IPS-18c (cell line): ENCODE data around the gene DENND1B.

Experiments used
- H3K4me3 ChIP-seq: 2 replicates; pipeline ENCODE4 v1.7.0; 2013; ENCODE audit warnings: low read depth, mild to moderate bottlenecking, low read length, moderate library complexity; ENCODE audit not compliant: insufficient read depth
- H3K9me3 ChIP-seq: one replicate; pipeline ENCODE4 v1.6.1; 2013; ENCODE audit warnings: mild to moderate bottlenecking, low read length, moderate library complexity; ENCODE audit not compliant: control insufficient read depth, insufficient read depth

DENND1B gene

DNA sequence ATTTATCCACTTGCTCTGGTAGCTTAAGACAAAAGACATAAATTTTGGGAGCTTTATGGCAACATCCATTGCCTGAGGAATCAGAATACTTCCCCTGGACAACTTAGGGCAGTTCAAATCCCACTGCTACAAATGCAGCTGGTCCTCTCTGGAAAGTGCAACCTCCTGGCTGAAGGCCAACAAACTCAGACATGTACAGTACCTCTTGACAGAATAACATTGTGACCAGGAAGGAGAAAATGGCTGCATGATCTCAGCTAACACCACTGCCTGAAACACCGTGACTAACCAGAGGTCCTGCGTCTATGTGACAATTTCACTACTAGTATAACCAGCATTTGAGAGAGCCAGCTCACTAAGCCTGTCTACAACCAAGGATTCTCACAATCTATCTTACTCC is 288.3 kb downstream of the DENND1B start:
- Histone ChIP-seq H3K4me3 (no peak overlapping the region), H3K9me3 (no peaks in the 10 kb centered on the region)

DNA sequence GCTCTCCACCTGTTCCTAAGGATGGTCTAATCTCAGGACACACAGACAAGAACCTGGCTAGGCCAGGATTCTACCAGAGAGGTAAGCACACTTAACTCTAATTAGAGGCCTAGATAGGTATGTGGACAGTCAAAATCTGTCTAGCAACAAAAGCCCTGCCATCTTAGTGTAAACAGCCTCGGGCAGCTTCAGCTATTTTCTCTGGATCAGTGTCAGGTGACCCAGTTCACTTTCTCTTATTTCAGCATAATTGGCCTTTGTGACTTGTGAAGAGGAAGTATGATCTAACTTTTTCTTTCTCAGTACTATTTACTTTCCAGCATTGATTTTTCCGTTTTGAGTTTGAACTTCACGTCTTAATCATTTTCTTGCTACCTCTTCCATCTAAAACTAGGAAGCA is 289.5 kb downstream of the DENND1B start:
- no peaks in the 10 kb centered on the region for H3K9me3 ChIP-seq

DNA sequence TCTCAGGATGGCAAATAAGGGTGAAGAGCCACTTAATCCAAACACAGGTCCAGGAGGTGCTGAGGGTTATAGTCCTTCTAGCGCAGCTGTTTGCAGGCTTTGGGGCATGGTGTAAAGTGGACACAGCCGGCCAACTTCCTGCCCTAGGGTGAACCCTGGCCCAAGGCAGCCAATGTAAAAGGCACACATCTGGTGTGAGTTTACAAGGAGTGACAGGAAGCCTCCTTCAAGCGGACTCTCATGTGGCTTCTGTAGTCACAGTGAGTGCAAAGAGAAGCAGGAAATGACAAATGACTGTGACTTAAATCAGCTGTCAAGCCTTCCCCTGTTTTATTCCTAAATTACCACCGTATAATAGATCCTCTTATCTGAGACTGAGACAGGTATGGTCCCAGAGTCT is 294.2 kb downstream of the DENND1B start:
- Histone ChIP-seq H3K4me3 (no peak overlapping the region), H3K9me3 (no peaks in the 10 kb centered on the region)

More for the DNA sequence above, 289.5 kb downstream of the DENND1B start:
- no peak overlapping the region for H3K4me3 ChIP-seq

DNA sequence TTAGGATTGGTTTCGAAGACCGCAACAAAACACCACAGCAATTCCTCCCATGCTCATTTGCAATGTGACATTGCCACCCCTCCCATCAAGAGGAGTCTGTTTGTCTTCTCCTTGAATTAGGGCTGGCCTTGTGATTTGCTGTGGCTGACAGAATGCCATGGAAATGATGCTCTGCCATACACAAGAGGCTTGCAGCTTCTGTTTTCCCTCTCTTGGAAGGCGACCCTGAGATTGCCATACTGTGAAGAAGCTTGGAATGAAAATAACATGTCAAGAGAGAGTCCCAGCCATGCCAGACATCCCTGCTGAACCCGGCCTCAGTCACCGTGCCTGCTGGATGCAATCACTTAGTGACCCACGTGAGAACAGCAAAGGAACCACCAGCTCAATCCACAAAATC is 294.8 kb downstream of the DENND1B start:
- Histone ChIP-seq H3K9me3 (no peaks in the 10 kb centered on the region), H3K4me3 (no peak overlapping the region)

DNA sequence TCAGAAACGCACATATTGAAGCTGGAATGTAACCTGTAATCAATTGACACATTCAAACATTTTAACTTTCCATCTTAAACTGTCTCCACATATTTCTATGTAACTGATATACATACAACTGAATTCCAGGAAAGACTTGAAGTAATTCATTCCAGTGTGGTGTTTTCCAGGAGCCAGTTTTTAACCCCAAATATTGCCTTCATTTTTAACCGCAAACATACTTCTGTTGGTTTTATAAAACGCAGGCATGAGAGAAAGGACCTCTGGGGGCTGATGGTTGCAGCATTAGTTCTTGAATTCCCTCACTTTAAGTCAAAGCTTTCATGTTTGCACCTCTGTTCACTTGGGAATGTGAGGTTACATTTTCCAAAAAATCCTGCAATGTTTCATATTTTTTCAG is 303.1 kb downstream of the DENND1B start:
- Histone ChIP-seq H3K4me3 (no peak overlapping the region), H3K9me3 (no peaks in the 10 kb centered on the region)

DNA sequence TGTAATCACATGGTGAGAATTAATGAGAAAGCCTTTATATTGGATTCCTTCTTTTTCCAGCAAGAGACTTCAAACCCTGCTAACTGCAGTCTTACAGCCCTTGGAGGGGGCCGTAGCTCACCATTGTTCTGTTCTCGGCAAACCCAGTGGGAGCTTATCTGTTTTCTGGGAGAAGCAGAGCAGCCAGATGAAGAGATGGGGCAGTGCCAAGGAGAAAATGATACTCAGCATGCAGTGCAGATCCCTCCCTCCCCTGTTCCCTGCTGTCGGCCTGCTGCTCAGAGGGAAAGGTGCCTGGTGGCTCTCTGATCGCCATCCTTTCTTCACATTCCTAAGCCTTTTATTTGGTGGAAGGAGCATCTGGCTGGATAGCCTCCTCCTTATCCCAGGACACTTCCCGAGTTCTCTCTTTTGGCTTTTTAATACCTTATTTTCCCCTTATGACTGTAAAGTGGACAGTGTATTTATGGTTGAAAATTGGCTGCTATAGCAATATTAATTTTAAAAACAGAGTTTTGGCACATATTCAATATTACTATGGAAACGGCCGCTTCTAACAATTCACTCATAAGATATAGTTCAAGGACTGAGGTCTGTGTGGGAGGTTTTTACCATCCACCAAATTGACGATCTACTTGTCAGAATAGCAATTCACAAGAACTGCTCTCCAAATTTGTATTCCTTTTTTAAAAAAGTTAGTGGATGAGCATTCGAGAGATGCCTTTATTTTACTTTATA is 303.9 kb downstream of the DENND1B start:
- no peaks in the 10 kb centered on the region for H3K9me3 ChIP-seq
- no peak overlapping the region for H3K4me3 ChIP-seq

DNA sequence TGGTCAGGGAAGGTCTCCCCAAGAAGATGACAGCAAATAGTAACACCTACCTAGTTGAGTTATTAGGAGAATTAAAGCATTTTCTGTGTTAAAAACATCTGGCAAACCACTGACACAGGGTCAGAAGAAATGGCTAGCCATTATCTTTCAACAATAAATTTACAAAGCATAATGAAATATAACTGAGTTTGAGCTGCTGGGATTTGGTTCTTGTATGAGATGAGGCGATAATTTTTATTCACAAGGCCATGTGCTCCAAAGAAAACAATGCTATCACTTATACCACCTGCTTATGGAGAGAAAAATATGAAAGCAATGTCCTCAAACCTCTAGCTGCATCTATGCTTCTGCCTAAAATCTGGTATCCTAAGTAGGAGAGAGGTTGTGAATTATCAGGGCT is 304.9 kb downstream of the DENND1B start:
- Histone ChIP-seq H3K9me3 (no peaks in the 10 kb centered on the region), H3K4me3 (no peak overlapping the region)

DNA sequence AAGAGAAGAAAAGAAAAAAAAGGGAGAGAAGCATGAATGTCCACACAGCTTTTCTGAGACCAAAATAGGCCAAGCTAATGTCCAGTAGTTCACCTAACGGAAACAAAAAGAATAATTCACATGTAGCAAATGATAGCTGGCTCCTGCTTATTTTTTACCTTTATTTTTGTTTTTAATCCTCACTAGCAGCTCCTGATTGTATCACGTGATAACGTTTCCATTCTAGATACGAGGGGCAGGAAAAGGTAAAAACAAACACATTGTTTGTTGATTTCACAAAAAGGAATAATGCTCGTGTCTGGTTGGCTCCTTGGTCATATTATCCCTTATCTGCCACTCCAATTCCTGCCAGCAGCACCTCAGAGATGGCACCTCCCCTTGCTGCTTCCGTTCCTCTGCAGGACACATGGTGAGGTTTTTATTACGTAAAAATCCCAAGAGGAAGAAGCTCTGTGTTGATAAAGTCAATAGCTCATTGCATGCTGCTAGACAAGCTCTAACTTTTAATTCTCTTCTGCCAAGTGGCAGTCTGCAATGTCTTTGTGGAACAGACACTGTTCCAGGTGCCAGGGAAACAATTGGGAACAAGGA is 305.6 kb downstream of the DENND1B start:
- no peak overlapping the region; the same call in 1 of the 2 replicates for H3K4me3 ChIP-seq
- H3K9me3 ChIP-seq = no peaks in the 10 kb centered on the region

DNA sequence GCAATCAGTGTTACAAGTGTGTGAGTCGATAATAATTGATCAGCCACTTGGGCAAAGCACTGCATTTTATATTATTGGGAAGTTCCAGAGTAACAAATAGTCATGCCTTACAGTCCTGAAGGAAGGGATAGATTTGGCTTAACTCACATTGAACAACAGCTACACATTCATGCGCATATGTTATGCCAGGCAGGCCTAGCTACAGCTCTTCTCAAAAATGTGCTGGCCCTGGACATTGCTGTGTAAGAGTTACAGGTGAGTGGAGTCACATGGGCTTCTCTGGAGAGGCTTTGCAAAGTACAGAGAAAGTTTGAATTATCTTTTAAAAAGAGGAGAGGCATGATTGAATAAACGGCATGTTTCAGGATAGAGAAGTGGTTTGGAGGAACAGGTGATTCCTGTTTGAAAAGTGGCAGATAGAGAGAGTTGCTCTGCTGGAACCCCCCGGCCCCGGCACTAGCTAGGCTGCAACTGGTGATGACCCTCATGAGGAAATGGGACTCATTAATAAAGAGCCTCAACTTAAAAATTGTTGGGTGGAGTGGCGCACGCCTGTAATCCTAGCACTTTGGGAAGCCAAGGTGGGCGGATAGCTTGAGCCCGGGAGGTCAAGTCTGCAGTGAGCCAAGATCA is 306.6 kb downstream of the DENND1B start:
- H3K4me3 ChIP-seq = no peak overlapping the region
- no peaks in the 10 kb centered on the region for H3K9me3 ChIP-seq

DNA sequence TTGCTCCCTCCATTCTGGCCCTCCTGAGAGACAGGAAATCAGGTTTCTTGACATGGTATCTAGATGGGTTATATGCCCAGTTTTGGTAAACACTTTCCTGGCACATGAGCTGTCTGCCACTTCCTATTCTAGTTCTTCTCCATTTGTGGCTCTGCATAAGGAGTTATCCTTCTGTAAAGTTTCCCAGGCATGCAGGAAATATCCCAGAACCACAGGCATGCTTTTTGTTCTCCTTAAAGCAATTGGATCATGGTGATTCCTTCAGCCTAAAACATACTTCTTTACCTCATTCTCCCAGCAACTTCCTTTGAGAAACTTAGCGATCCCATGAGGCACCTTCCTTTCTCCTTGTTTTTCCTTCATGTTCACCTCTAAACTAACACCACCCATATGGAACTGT is 307.4 kb downstream of the DENND1B start:
- no peak overlapping the region for H3K4me3 ChIP-seq

DNA sequence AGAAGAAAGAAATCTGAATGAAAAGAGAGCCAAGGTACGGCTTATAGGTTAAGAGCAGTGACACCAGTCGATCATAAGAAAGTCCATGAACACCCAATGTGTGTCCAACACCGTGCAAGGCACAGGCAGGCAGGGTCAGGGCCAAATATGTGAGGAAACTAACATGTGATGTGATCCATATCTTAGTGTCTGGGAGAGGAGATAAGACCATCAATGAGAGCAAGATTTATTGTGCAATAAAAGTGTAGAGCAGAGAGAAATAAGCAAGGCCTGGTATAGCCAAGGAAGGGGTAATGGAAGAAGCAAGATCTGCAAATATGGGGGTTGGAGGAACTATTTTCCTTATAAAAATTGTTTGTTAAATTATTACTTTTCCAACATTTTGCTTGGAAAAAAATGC is 308.5 kb downstream of the DENND1B start:
- Histone ChIP-seq H3K4me3 (no peak overlapping the region), H3K9me3 (no peaks in the 10 kb centered on the region)

More for the DNA sequence above, 307.4 kb downstream of the DENND1B start:
- no peaks in the 10 kb centered on the region for H3K9me3 ChIP-seq

DNA sequence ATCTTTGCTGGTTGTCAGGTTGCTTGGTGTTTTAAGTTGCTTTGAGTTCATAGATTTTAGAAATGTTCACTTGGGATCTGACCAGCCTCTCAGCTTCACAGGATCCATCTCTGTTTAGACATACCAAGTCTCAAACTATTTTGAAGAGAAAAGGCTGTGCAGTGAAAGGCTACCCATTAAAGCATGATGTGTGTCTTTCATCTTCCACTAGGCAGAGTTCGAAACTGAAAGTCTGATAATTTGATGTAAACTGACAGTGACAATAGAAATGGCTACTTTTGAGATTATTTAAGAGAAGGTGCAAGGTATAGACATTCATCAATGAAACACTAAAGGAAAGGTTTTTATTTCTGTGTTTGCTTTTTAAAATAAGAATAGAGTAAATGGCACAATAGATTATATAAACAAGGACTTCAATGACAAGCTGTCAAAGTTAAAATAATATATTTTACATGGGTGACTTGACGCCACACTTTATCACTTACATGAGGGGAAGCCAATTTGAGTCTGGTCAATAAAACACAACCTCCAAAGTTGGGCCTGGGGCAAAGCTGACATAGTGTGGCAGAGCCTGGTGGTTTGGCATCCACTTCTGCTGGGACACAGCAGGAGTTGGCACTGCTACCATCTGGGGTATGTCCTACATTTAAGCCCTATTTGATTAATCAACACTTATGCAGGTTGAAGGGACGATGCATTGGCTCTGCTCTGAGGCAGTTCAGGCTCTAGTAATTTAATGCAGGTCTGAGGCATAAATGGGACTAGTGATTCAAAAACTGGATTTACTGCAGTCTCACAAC is 309.6 kb downstream of the DENND1B start:
- Histone ChIP-seq H3K4me3 (no peak overlapping the region), H3K9me3 (no peaks in the 10 kb centered on the region)

DNA sequence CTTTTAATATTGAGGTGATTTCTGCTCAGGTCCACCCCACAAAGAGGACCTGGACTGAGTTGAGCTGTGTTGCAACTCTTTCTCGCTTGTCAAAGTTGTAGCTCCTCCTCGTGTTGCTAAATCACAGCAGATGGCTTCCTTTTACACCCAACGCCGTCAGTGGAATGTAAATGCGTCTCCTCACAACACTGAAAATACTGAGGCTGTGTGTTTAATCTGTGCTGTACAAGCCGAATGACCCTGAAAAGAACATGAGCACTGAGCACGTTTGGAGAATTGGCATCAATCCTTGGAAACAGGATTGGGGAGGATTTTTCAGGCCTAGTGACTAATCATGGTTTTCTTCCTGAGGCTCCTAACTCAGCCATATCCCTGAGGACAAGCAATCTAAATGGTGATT is 311.2 kb downstream of the DENND1B start:
- no peak overlapping the region for H3K4me3 ChIP-seq

DNA sequence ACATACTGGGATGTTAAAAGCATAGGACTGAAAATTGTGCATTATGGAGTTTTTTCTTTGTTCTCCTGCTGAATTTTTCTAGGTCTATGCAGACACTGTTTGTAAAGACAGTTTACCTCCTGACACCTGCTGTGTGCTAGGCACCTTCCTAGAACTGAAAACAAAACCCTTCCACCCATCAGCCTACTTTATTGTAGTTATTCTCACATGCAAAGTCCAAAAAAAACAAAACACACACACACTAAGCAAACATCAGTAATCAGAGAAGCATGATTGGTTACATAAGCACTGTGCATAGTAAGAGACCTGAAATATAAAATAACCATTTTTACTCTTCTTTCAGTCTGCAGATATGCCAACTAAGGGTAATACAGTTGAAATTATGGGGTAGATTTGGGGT is 312.1 kb downstream of the DENND1B start:
- H3K9me3 ChIP-seq = no peaks in the 10 kb centered on the region
- H3K4me3 ChIP-seq = no peak overlapping the region

More for the DNA sequence above, 311.2 kb downstream of the DENND1B start:
- H3K9me3 ChIP-seq = no peaks in the 10 kb centered on the region

DNA sequence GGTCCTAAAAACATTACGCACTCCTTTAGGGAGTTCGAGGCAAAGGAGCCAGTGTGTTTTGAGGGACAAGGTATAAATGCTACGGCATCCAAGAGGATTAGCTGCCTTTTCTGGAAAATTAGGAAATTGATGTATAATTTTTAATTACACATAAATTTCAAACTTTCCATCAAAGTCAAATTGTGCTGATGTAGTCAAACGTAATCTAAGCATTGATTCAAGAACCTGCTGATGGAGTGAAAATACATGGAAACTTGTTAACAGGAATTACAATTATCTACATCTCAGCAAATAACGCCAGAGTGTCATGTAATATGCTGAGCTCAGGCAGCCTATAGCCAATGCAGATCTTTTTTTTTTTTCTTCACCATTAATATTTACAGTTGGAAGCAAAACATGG is 312.7 kb downstream of the DENND1B start:
- H3K4me3 ChIP-seq = no peak overlapping the region
- no peaks in the 10 kb centered on the region for H3K9me3 ChIP-seq
